Upper lobe of left lung (tissue), 4 donors: Measurements from ENCODE around the gene BCAS2.

ENCODE experiments used
- EP300 ChIP-seq, 4 donors: sonication (generic); formaldehyde crosslinking; IDR thresholded peaks; one replicate each; pipeline ENCODE4 v1.5.1; 2017; ENCODE audit warnings: antibody characterized with exemption in 4 of 4, control low read depth in 2 of 4
- POLR2A ChIP-seq, 4 donors: fragments of 450-650 bp; IDR thresholded peaks; one replicate each; pipeline ENCODE4 v1.5.1; 2016 to 2017; ENCODE audit warnings: antibody characterized with exemption in 4 of 4, mild to moderate bottlenecking in 2 of 4

- TF ChIP-seq POLR2A (IDR thresholded peaks at IDR 0.05) (no peak), EP300 (IDR thresholded peaks at IDR 0.05) (no peak)
These were observed 35.6 kb downstream of the BCAS2 start for GRCh38 chr1:114545796-114546195.
